WTC11 (cell line): ENCODE data around the gene ZNF142. TPM values are rescaled to one million over a fixed set of nuclear protein-coding genes. Genes with fewer than 3 reads are reported as not detected.

ENCODE experiments used
- ATAC-seq: fragments of 200-7000 bp; cut with Tn5 transposase; 2 replicates; pipeline ENCODE4 v1.10.0; 2021; ENCODE audit warnings: mild to moderate bottlenecking, moderate library complexity
- CTCF ChIA-PET: fragments of 300-600 bp; sonication (Branson Sonifier 250); formaldehyde crosslinking; loops from one replicate; lab custom pipeline; 2021; ENCODE audit warnings: antibody characterized with exemption; lab: Charles Lee
- POLR2A ChIA-PET: fragments of 350-600 bp; sonication (Branson Sonifier 250); formaldehyde crosslinking; loops from one replicate; lab custom pipeline; 2021; ENCODE audit warnings: antibody characterized with exemption; lab: Charles Lee
- DNase-seq: peaks from one replicate; pipeline ENCODE4 v3.0.0; 2021; ENCODE audit warnings: low spot score
- H3K27ac Mint-ChIP-seq: 2 replicates; pipeline ENCODE4 v1.8.0; 2021; ENCODE audit warnings: mixed read lengths
- H3K27me3 Mint-ChIP-seq: 2 replicates; pipeline ENCODE4 v1.8.0; 2021; ENCODE audit warnings: low read depth, mild to moderate bottlenecking, moderate library complexity, mixed read lengths
- H3K36me3 Mint-ChIP-seq: 2 replicates; pipeline ENCODE4 v1.8.0; 2021; ENCODE audit warnings: mixed read lengths
- H3K4me1 Mint-ChIP-seq: 2 replicates; pipeline ENCODE4 v1.8.0; 2022; ENCODE audit warnings: mixed read lengths
- H3K4me3 Mint-ChIP-seq: 2 replicates; pipeline ENCODE4 v1.8.0; 2021; ENCODE audit warnings: mild to moderate bottlenecking, moderate library complexity, mixed read lengths
- H3K9me3 Mint-ChIP-seq: 2 replicates; pipeline ENCODE4 v1.8.0; 2021; ENCODE audit warnings: mixed read lengths
- ATF1 ChIP-seq: sonication (generic); formaldehyde crosslinking; IDR thresholded peaks from 2 replicates; pipeline ENCODE4 v1.8.1; 2023; ENCODE audit warnings: mild to moderate bottlenecking, moderate library complexity, missing genetic modification reagents
- CREB1 ChIP-seq: sonication (generic); formaldehyde crosslinking; IDR thresholded peaks from 2 replicates; pipeline ENCODE4 v1.8.0; 2023; ENCODE audit warnings: mild to moderate bottlenecking, missing genetic modification reagents
- CTCF ChIP-seq: fragments of 200-600 bp; IDR thresholded peaks from 2 replicates; pipeline ENCODE4 v1.8.0; 2022; ENCODE audit warnings: antibody characterized with exemption
- ETV6 ChIP-seq: sonication (generic); formaldehyde crosslinking; IDR thresholded peaks from 2 replicates; pipeline ENCODE4 v1.8.1; 2022; ENCODE audit warnings: mild to moderate bottlenecking, missing genetic modification reagents
- FOXK1 ChIP-seq: sonication (generic); formaldehyde crosslinking; IDR thresholded peaks from 2 replicates; pipeline ENCODE4 v1.8.0; 2022; ENCODE audit warnings: mild to moderate bottlenecking, moderate library complexity, missing genetic modification reagents
- IRF2 ChIP-seq: sonication (generic); formaldehyde crosslinking; IDR thresholded peaks from 2 replicates; pipeline ENCODE4 v1.8.0; 2022; ENCODE audit warnings: low read depth, missing genetic modification reagents, borderline replicate concordance
- JUN ChIP-seq: sonication (generic); formaldehyde crosslinking; IDR thresholded peaks from 2 replicates; pipeline ENCODE4 v1.8.0; 2023; ENCODE audit warnings: mild to moderate bottlenecking, missing genetic modification reagents
- MYBL2 ChIP-seq: sonication (generic); formaldehyde crosslinking; IDR thresholded peaks from 2 replicates; pipeline ENCODE4 v1.8.1; 2023; ENCODE audit warnings: mild to moderate bottlenecking, moderate library complexity, missing genetic modification reagents
- NFATC4 ChIP-seq: fragments of 250-450 bp; sonication (Bioruptor Pico); IDR thresholded peaks from 2 replicates; pipeline ENCODE4 v1.9.0; 2021; ENCODE audit warnings: mild to moderate bottlenecking
- OVOL2 ChIP-seq: fragments of 250-450 bp; sonication (Bioruptor Pico); IDR thresholded peaks from 2 replicates; pipeline ENCODE4 v1.9.0; 2021; ENCODE audit warnings: mild to moderate bottlenecking, borderline replicate concordance
- PRRX2 ChIP-seq: fragments of 250-450 bp; sonication (Bioruptor Pico); IDR thresholded peaks from 2 replicates; pipeline ENCODE4 v1.8.0; 2021; ENCODE audit warnings: mild to moderate bottlenecking
- SP1 ChIP-seq: sonication (generic); formaldehyde crosslinking; conservative IDR thresholded peaks from 2 replicates; pipeline ENCODE4 v1.8.1; 2022; ENCODE audit warnings: missing genetic modification reagents
- TCF7 ChIP-seq: sonication (generic); formaldehyde crosslinking; IDR thresholded peaks from 2 replicates; pipeline ENCODE4 v1.8.0; 2022; ENCODE audit warnings: mild to moderate bottlenecking, low read depth, missing genetic modification reagents, moderate library complexity
- USF1 ChIP-seq: sonication (generic); formaldehyde crosslinking; IDR thresholded peaks from 2 replicates; pipeline ENCODE4 v1.8.0; 2022; ENCODE audit warnings: mild to moderate bottlenecking, missing genetic modification reagents
- USF2 ChIP-seq: sonication (generic); formaldehyde crosslinking; IDR thresholded peaks from 2 replicates; pipeline ENCODE4 v1.8.1; 2023; ENCODE audit warnings: mild to moderate bottlenecking, missing genetic modification reagents, moderate library complexity
- total RNA-seq: library from RNA; stranded (reverse); gene quantifications from 3 replicates; pipeline ENCODE4 v1.2.3, GENCODE V29; 2021
- TF ChIP-seq, protein P1 (sequence below): sonication (generic); formaldehyde crosslinking; conservative IDR thresholded peaks from 2 replicates; pipeline ENCODE4 v1.8.1; 2022; ENCODE audit warnings: mild to moderate bottlenecking, missing genetic modification reagents
- TF ChIP-seq, protein P2 (sequence below): sonication (generic); formaldehyde crosslinking; IDR thresholded peaks from 2 replicates; pipeline ENCODE4 v1.8.1; 2022; ENCODE audit warnings: mild to moderate bottlenecking, moderate library complexity, missing genetic modification reagents
- TF ChIP-seq, protein P3 (sequence below): sonication (generic); formaldehyde crosslinking; IDR thresholded peaks from 2 replicates; pipeline ENCODE4 v1.8.1; 2022; ENCODE audit warnings: mild to moderate bottlenecking, missing genetic modification reagents, moderate library complexity, borderline replicate concordance

Gene ZNF142
- total RNA-seq, 1 experiment from 2014 or later = 33.5 TPM

DNA sequence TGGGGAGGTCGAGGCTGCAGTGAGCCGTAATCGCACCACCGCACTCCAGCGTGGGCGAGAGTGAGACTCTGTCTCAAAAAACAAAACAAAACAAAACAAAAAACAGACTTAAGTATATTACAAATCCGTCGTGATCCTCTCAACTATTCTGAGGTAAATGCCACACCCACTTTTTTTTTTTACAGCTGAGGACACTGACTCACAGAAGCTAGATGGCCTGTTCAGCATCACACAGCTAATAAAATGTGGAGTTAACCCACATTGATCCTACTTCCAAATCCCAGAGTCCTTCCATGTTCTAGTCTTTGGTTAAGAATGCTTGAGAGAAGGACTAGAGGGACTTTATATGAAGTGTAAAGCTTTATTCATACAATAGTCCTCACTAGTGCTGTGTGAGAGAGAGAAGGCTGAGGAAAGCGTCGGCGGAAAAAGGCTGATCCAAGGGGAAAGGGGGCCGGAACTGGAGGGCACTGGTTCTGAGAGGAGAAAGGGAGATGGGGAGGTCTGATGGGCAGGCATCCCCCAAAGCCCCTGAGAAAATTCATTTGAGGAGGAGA lies 11.8 kb upstream of the ZNF142 start:
- H3K4me3 Mint-ChIP-seq = peak overlapping the region; percentile 98
- no peaks in the 10 kb centered on the region for H3K27me3 Mint-ChIP-seq
- no peaks in the 10 kb centered on the region for H3K9me3 Mint-ChIP-seq
- peak overlapping the region; percentile 93 for H3K27ac Mint-ChIP-seq
- ATAC-seq = peak; percentile 8
- POLR2A ChIA-PET = interaction anchor here (0.5 to 2.0 kb wide), 3 partner anchors 12 to 924 kb away, joined by 3 to 24 read pairs (median 4); partner anchors contain the start of genes BCS1L and ZNF142
- DNase-seq = no peak
- H3K36me3 Mint-ChIP-seq = peaks cover 21% of the 10 kb centered on the region
- H3K4me1 Mint-ChIP-seq = peaks cover 13% of the 10 kb centered on the region
- TF ChIP-seq, protein P1, sequence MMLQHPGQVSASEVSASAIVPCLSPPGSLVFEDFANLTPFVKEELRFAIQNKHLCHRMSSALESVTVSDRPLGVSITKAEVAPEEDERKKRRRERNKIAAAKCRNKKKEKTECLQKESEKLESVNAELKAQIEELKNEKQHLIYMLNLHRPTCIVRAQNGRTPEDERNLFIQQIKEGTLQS = no peak
- CTCF ChIA-PET = interaction anchor here (1.6 to 2.8 kb wide), 4 partner anchors 12 to 176 kb away, joined by 10 to 19 read pairs (median 14); partner anchors contain the start of genes BCS1L, TTLL4 and ZNF142

DNA sequence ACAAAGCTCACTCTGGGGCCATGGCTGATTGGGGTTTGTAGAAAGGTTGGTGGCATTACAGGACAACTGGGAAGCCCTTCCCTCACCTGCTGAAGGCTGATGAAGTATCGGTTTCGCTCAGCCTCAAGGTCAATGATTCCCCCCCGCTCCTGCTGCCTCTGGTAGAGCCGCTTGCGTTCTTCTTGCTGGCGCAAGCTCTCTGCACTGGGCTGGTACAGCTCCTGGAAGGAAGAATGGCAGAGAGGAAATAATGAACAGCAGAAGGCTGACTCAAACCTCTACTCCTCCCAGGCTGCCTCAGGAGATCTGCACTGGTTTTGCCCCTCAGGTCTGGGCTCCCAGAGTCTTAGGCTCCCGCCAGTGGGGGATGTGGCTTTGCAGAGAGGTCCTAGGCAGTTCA lies 5.2 kb upstream of the ZNF142 start:
- no peaks in the 10 kb centered on the region for H3K27me3 Mint-ChIP-seq
- H3K9me3 Mint-ChIP-seq = no peaks in the 10 kb centered on the region
- TF ChIP-seq, protein P2, sequence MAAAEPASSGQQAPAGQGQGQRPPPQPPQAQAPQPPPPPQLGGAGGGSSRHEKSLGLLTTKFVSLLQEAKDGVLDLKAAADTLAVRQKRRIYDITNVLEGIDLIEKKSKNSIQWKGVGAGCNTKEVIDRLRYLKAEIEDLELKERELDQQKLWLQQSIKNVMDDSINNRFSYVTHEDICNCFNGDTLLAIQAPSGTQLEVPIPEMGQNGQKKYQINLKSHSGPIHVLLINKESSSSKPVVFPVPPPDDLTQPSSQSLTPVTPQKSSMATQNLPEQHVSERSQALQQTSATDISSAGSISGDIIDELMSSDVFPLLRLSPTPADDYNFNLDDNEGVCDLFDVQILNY (CRISPR knock-in tag) = no peak
- TF ChIP-seq FOXK1 (CRISPR knock-in tag) = no peak
- TF ChIP-seq NFATC4 (CRISPR knock-in tag) = no peak
- no peak for TF ChIP-seq TCF7 (CRISPR knock-in tag)
- TF ChIP-seq ETV6 (CRISPR knock-in tag) = no peak
- TF ChIP-seq CTCF = no peak
- no peak for TF ChIP-seq CREB1 (CRISPR knock-in tag)
- TF ChIP-seq SP1 = no peak
- DNase-seq = no peak
- no peak overlapping the region for H3K4me3 Mint-ChIP-seq
- ChIA-PET POLR2A (no interaction called here), CTCF (no interaction called here)
- ATAC-seq = no peak
- peaks cover 55% of the 10 kb centered on the region for H3K36me3 Mint-ChIP-seq
- peaks cover 7% of the 10 kb centered on the region for H3K4me1 Mint-ChIP-seq
- H3K27ac Mint-ChIP-seq = no peak overlapping the region

GRCh38 chr2:218663901-218664300 lies 4.5 kb upstream of the ZNF142 start:
- no peak for TF ChIP-seq USF2 (CRISPR knock-in tag)
- TF ChIP-seq JUN (CRISPR knock-in tag) = no peak
- no peak for TF ChIP-seq NFATC4 (CRISPR knock-in tag)
- TF ChIP-seq, protein P3, sequence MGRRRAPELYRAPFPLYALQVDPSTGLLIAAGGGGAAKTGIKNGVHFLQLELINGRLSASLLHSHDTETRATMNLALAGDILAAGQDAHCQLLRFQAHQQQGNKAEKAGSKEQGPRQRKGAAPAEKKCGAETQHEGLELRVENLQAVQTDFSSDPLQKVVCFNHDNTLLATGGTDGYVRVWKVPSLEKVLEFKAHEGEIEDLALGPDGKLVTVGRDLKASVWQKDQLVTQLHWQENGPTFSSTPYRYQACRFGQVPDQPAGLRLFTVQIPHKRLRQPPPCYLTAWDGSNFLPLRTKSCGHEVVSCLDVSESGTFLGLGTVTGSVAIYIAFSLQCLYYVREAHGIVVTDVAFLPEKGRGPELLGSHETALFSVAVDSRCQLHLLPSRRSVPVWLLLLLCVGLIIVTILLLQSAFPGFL = no peak
- Mint-ChIP-seq H3K9me3 (no peaks in the 10 kb centered on the region), H3K4me1 (peaks cover 9% of the 10 kb centered on the region), H3K27me3 (no peaks in the 10 kb centered on the region), H3K27ac (no peak overlapping the region), H3K36me3 (peaks cover 55% of the 10 kb centered on the region), H3K4me3 (no peak overlapping the region)
- ChIA-PET POLR2A (no interaction called here), CTCF (no interaction called here)
- DNase-seq = no peak
- no peak for ATAC-seq

DNA sequence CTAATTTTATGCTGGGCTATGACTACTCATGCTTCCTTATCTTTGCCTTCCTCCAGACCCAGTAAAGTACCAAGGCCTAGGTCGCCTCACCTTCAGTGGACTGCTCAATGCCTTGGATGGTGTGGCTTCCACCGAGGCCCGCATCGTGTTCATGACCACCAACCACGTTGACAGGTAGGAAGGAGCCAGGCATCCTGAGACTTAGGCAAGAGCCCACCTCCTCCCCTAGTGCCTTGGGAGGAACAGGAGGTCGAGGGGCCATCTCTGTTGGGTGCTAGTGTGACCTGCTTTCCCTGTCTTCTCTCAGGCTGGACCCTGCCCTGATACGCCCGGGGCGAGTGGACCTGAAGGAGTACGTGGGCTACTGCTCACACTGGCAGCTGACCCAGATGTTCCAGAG lies 3.4 kb upstream of the ZNF142 start:
- no peak for ATAC-seq
- DNase-seq = no peak

More for the DNA sequence above, 3.4 kb upstream of the ZNF142 start:
- TF ChIP-seq ATF1 (CRISPR knock-in tag) (no peak), OVOL2 (CRISPR knock-in tag) (no peak), MYBL2 (no peak), IRF2 (CRISPR knock-in tag) (no peak), USF1 (CRISPR knock-in tag) (no peak), PRRX2 (CRISPR knock-in tag) (no peak), FOXK1 (CRISPR knock-in tag) (no peak)
- Mint-ChIP-seq H3K27me3 (no peaks in the 10 kb centered on the region), H3K27ac (no peak overlapping the region), H3K4me3 (no peak overlapping the region), H3K36me3 (peaks cover 54% of the 10 kb centered on the region), H3K4me1 (peaks cover 9% of the 10 kb centered on the region), H3K9me3 (no peaks in the 10 kb centered on the region)
- POLR2A ChIA-PET = no interaction called here
- CTCF ChIA-PET = interaction anchor here (1.0 kb wide), 1 partner anchor 25 kb away, joined by 3 read pairs; no protein-coding TSS in a partner anchor
